ENCODE data around the gene CDC42EP5. TPM values are rescaled to one million over a fixed set of nuclear protein-coding genes. Genes with fewer than 3 reads are reported as not detected.
A peak's percentile ranks its signal among the peaks of the same experiment; 100 is the strongest.

The CDC42EP5 gene, protein sequence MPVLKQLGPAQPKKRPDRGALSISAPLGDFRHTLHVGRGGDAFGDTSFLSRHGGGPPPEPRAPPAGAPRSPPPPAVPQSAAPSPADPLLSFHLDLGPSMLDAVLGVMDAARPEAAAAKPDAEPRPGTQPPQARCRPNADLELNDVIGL
- polyA plus RNA-seq (2012; ENCODE audit: insufficient read length, low read depth): 13.8 TPM

- TF ChIP-seq, protein P1, sequence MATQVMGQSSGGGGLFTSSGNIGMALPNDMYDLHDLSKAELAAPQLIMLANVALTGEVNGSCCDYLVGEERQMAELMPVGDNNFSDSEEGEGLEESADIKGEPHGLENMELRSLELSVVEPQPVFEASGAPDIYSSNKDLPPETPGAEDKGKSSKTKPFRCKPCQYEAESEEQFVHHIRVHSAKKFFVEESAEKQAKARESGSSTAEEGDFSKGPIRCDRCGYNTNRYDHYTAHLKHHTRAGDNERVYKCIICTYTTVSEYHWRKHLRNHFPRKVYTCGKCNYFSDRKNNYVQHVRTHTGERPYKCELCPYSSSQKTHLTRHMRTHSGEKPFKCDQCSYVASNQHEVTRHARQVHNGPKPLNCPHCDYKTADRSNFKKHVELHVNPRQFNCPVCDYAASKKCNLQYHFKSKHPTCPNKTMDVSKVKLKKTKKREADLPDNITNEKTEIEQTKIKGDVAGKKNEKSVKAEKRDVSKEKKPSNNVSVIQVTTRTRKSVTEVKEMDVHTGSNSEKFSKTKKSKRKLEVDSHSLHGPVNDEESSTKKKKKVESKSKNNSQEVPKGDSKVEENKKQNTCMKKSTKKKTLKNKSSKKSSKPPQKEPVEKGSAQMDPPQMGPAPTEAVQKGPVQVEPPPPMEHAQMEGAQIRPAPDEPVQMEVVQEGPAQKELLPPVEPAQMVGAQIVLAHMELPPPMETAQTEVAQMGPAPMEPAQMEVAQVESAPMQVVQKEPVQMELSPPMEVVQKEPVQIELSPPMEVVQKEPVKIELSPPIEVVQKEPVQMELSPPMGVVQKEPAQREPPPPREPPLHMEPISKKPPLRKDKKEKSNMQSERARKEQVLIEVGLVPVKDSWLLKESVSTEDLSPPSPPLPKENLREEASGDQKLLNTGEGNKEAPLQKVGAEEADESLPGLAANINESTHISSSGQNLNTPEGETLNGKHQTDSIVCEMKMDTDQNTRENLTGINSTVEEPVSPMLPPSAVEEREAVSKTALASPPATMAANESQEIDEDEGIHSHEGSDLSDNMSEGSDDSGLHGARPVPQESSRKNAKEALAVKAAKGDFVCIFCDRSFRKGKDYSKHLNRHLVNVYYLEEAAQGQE (IDR thresholded peaks at IDR 0.05; ENCODE audit: insufficient read depth in 1 of 2, low read depth in 2 of 2, low read length in 2 of 2): no peak
- TF ChIP-seq SIN3A (IDR thresholded peaks at IDR 0.05; ENCODE audit: borderline replicate concordance, insufficient read depth, low read length) (peak; percentile 39; the same call in 1 of the 2 replicates), FOXP2 (optimal IDR thresholded peaks at IDR 0.05; ENCODE audit: borderline replicate concordance, extremely low read depth, extremely low read length, insufficient read depth) (no peak), TAF1 (IDR thresholded peaks at IDR 0.05; ENCODE audit: borderline replicate concordance, insufficient read depth, low read length) (0 out of 2 replicates have a peak, but pooled peaks have one; percentile 16)
Measured at GRCh38 chr19:54473071-54473891, at the start of gene CDC42EP5. TSS of gene CDC42EP5 (minus strand) at chr19:54473296. CDS start at chr19:54465547, 7,749 bp downstream.

GRCh38 chr19:54521860-54522513 lies 48.9 kb upstream of the CDC42EP5 start:
- TF ChIP-seq FOXP2 (optimal IDR thresholded peaks at IDR 0.05; ENCODE audit: borderline replicate concordance, extremely low read depth, extremely low read length, insufficient read depth) (no peak), POLR2AphosphoS5 (IDR thresholded peaks at IDR 0.05; ENCODE audit: low read depth, low read length) (no peak), TAF1 (IDR thresholded peaks at IDR 0.05; ENCODE audit: borderline replicate concordance, insufficient read depth, low read length) (no peak), SIN3A (IDR thresholded peaks at IDR 0.05; ENCODE audit: borderline replicate concordance, insufficient read depth, low read length) (no peak)
- TF ChIP-seq, protein P1 (IDR thresholded peaks at IDR 0.05; ENCODE audit: insufficient read depth in 1 of 2, low read depth in 2 of 2, low read length in 2 of 2): no peak

GRCh38 chr19:54521022-54521859 lies 48.1 kb upstream of the CDC42EP5 start:
- TF ChIP-seq, protein P1 (IDR thresholded peaks at IDR 0.05; ENCODE audit: insufficient read depth in 1 of 2, low read depth in 2 of 2, low read length in 2 of 2): no peak
- TF ChIP-seq FOXP2 (optimal IDR thresholded peaks at IDR 0.05; ENCODE audit: borderline replicate concordance, extremely low read depth, extremely low read length, insufficient read depth) (no peak), TAF1 (IDR thresholded peaks at IDR 0.05; ENCODE audit: borderline replicate concordance, insufficient read depth, low read length) (no peak), POLR2AphosphoS5 (IDR thresholded peaks at IDR 0.05; ENCODE audit: low read depth, low read length) (no peak), SIN3A (IDR thresholded peaks at IDR 0.05; ENCODE audit: borderline replicate concordance, insufficient read depth, low read length) (no peak)

GRCh38 chr19:54518844-54519243 lies 45.7 kb upstream of the CDC42EP5 start:
- TF ChIP-seq SIN3A (IDR thresholded peaks at IDR 0.05; ENCODE audit: borderline replicate concordance, insufficient read depth, low read length) (no peak), FOXP2 (optimal IDR thresholded peaks at IDR 0.05; ENCODE audit: borderline replicate concordance, extremely low read depth, extremely low read length, insufficient read depth) (no peak), POLR2AphosphoS5 (IDR thresholded peaks at IDR 0.05; ENCODE audit: low read depth, low read length) (no peak), TAF1 (IDR thresholded peaks at IDR 0.05; ENCODE audit: borderline replicate concordance, insufficient read depth, low read length) (no peak)
- TF ChIP-seq, protein P1 (IDR thresholded peaks at IDR 0.05; ENCODE audit: insufficient read depth in 1 of 2, low read depth in 2 of 2, low read length in 2 of 2): no peak
